GM23248 (cell line): ENCODE measurements around the gene SNRNP40. TPM values are rescaled to one million over a fixed set of nuclear protein-coding genes. Genes with fewer than 3 reads are reported as not detected.

Experiments
- DNase-seq: peaks from one replicate; pipeline ENCODE4 v3.0.0-alpha.2; 2015
- H2AFZ ChIP-seq: fragments of 200-600 bp; sonication (generic); 2 replicates; pipeline ENCODE4 v1.6.1; 2016; ENCODE audit warnings: antibody characterized with exemption
- H3F3A ChIP-seq: fragments of 200-600 bp; sonication (generic); 2 replicates; pipeline ENCODE4 v1.6.1; 2016; ENCODE audit warnings: mild to moderate bottlenecking, antibody characterized with exemption, mixed run types; ENCODE audit not compliant: insufficient read depth
- H3K27ac ChIP-seq: fragments of 200-600 bp; sonication (generic); 2 replicates; pipeline ENCODE4 v1.5.1; 2016; ENCODE audit warnings: mild to moderate bottlenecking
- H3K27me3 ChIP-seq: fragments of 200-600 bp; sonication (generic); replicated peaks from 2 replicates; pipeline ENCODE4 v1.6.1; 2016; ENCODE audit warnings: mild to moderate bottlenecking; ENCODE audit not compliant: insufficient read depth
- H3K36me3 ChIP-seq: fragments of 200-600 bp; sonication (generic); 2 replicates; pipeline ENCODE4 v1.6.1; 2016; ENCODE audit warnings: low read depth, mild to moderate bottlenecking
- H3K4me1 ChIP-seq: fragments of 200-600 bp; sonication (generic); 2 replicates; pipeline ENCODE4 v1.6.1; 2016; ENCODE audit warnings: mild to moderate bottlenecking; ENCODE audit not compliant: insufficient read depth
- H3K4me2 ChIP-seq: fragments of 200-600 bp; sonication (generic); one replicate; pipeline ENCODE4 v1.6.1; 2016; ENCODE audit warnings: mild to moderate bottlenecking; ENCODE audit not compliant: unreplicated experiment
- H3K4me3 ChIP-seq: fragments of 200-600 bp; sonication (generic); 2 replicates; pipeline ENCODE4 v1.5.1; 2016; ENCODE audit warnings: mild to moderate bottlenecking
- H3K79me2 ChIP-seq: fragments of 200-600 bp; sonication (generic); 2 replicates; pipeline ENCODE4 v1.6.1; 2016; ENCODE audit warnings: mild to moderate bottlenecking; ENCODE audit not compliant: insufficient read depth
- H3K9ac ChIP-seq: fragments of 200-600 bp; sonication (generic); 2 replicates; pipeline ENCODE4 v1.6.1; 2016; ENCODE audit warnings: mild to moderate bottlenecking
- H3K9me2 ChIP-seq: fragments of 200-600 bp; sonication (generic); 2 replicates; pipeline ENCODE4 v1.6.1; 2016; ENCODE audit warnings: mixed run types, mild to moderate bottlenecking, moderate library complexity; ENCODE audit not compliant: insufficient read depth
- H3K9me3 ChIP-seq: fragments of 200-600 bp; sonication (generic); one replicate; pipeline ENCODE4 v1.6.1; 2017; ENCODE audit warnings: low read depth
- H4K20me1 ChIP-seq: fragments of 200-600 bp; sonication (generic); 2 replicates; pipeline ENCODE4 v1.6.0; 2016; ENCODE audit not compliant: insufficient read depth
- EZH2 ChIP-seq: fragments of 200-600 bp; sonication (generic); IDR thresholded peaks from 2 replicates; pipeline ENCODE4 v1.6.1; 2018; ENCODE audit warnings: antibody characterized with exemption, mild to moderate bottlenecking; ENCODE audit not compliant: insufficient read depth, poor library complexity, severe bottlenecking
- EZH2phosphoT487 ChIP-seq: fragments of 200-600 bp; sonication (generic); IDR thresholded peaks from 2 replicates; pipeline ENCODE4 v1.6.1; 2018; ENCODE audit warnings: antibody characterized with exemption, moderate library complexity, mild to moderate bottlenecking, low read depth; ENCODE audit not compliant: insufficient read depth
- WGBS, 2 experiments: methylation state at CpG; one replicate each; pipeline ENCODE4 v1.1.6; 2015 to 2017; ENCODE audit warnings: low lambda C conversion rate in 2 of 2, low coverage in 1 of 2; ENCODE audit errors: missing lambda C conversion rate in 2 of 2; 5-methylcytosine and 5-hydroxymethylcytosine counted together
- in situ Hi-C: fragments of 300-500 bp; cut with MboI; formaldehyde crosslinking; loops from 2 replicates; pipeline ENCODE4 v1.15.0; 2020
- polyA plus RNA-seq: library from polyadenylated mRNA; unstranded; fragments of >200 nt; fragmentation: Nextera tagmentation; extraction: Ambion mirVana; gene quantifications from 2 replicates; pipeline ENCODE4 v1.2.1, GENCODE V29; 2016
- total RNA-seq: library from RNA; depleted of rRNA; stranded (reverse); fragments of >200 nt; shearing (Covaris generic); gene quantifications from 2 replicates; pipeline ENCODE4 v1.2.3, GENCODE V29; 2014; rRNA removed

Gene SNRNP40
- total and polyA plus RNA-seq, 2 experiments from 2014 or later, result 51.5 to 57.6 TPM

DNA sequence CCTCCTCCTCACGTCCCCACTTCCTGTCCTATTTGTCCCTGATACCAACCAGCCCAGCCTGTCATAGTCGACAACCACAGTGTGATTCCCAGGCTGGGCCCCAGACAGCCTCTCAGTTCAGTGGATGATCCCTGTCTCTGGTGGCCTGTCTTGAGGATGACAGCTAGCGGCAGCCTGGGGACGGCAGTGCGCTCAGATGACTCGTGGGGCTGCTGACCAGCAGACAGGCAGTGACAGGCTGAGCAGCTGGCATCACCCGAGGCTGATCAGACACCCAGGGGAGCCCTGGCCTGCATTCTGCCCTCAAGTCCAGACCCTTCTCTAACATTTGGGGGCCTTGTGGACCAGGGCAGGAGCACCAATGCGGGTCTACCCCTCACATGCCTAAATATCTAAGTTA, 77.9 kb downstream of the SNRNP40 start:
- Histone ChIP-seq H3K4me1 (no peaks in the 10 kb centered on the region), H4K20me1 (no peaks in the 10 kb centered on the region), H3K9me2 (no peaks in the 10 kb centered on the region), H3F3A (no peaks in the 10 kb centered on the region), H3K9me3 (no peaks in the 10 kb centered on the region), H3K27me3 (peaks cover 4% of the 10 kb centered on the region; the same call in 1 of the 2 replicates), H3K4me2 (no peak overlapping the region), H3K9ac (no peak overlapping the region), H3K4me3 (no peak overlapping the region), H3K36me3 (no peaks in the 10 kb centered on the region), H2AFZ (no peak overlapping the region), H3K79me2 (no peaks in the 10 kb centered on the region), H3K27ac (no peak overlapping the region)
- WGBS, 2 experiments, result 74 to 77% methylated on average over 8 of the region's 8 CpGs
- TF ChIP-seq EZH2phosphoT487 (no peak), EZH2 (no peak)
- DNase-seq, result no peak
- in situ Hi-C loops, result no loop called here

DNA sequence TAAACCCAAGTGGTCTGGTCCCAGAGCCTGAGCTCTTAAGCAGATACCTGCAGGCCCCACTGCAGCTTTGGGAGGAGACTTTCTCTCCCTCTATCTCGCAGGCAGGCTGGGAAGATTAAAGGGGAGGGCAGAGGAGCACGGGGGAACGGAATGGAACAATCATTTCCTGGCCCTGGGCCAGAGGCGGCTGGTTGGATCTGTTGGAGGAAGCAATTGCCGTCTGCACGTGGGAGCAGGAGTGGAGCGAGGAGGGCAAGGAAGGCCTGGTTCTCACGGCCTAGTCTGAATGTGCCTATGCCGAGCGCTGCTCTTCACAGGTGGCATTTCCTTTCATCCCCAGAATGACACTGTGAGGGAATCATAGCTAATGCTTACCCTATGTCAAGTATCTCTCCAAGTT, 80.6 kb downstream of the SNRNP40 start:
- H3F3A ChIP-seq, result no peaks in the 10 kb centered on the region
- H3K27me3 ChIP-seq, result peaks cover 4% of the 10 kb centered on the region; the same call in 1 of the 2 replicates
- H3K9me3 ChIP-seq, result no peaks in the 10 kb centered on the region
- no peak for TF ChIP-seq EZH2phosphoT487
- no peak for TF ChIP-seq EZH2
- H3K9me2 ChIP-seq, result no peaks in the 10 kb centered on the region
- no peak overlapping the region for H2AFZ ChIP-seq
- in situ Hi-C loops, result no loop called here
- no peak overlapping the region for H3K27ac ChIP-seq
- no peaks in the 10 kb centered on the region for H4K20me1 ChIP-seq
- H3K4me3 ChIP-seq, result no peak overlapping the region
- no peaks in the 10 kb centered on the region for H3K79me2 ChIP-seq
- H3K4me2 ChIP-seq, result no peak overlapping the region
- H3K36me3 ChIP-seq, result no peaks in the 10 kb centered on the region
- no peaks in the 10 kb centered on the region for H3K4me1 ChIP-seq
- H3K9ac ChIP-seq, result no peak overlapping the region
- peak; percentile 17 for DNase-seq
- 30 to 32% methylated on average over 10 of the region's 10 CpGs for WGBS, 2 experiments

DNA sequence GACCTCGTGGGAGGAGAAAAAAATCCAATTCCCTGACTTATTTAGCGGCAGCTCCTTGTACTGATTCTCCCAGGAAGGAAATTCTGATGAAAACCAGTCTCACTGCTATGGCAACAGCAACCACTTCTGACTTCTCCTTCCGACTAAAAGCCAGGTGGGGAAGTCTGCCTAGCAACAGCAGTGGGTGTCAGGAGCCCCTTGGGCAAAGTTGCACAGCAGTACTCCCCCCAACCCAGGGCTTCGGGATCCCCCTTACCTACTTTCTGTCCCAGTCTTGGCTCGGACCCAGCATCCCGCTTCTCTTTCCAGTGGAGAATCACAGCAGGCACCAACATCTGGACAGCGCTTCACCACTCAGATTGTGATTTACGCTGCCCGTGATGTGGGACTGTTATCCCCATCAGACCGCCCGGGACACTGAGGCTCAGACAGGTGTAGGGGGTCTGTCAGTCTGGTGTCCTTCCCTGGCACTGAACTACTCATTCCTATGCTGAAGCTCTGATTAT, 81.5 kb downstream of the SNRNP40 start:
- H3K4me2 ChIP-seq, result no peak overlapping the region
- no peaks in the 10 kb centered on the region for H3K9me3 ChIP-seq
- TF ChIP-seq EZH2 (no peak), EZH2phosphoT487 (no peak)
- in situ Hi-C loops, result no loop called here
- no peak overlapping the region for H3K27ac ChIP-seq
- no peak overlapping the region for H3K9ac ChIP-seq
- H3K36me3 ChIP-seq, result no peaks in the 10 kb centered on the region
- no peaks in the 10 kb centered on the region for H3F3A ChIP-seq
- H4K20me1 ChIP-seq, result no peaks in the 10 kb centered on the region
- H3K27me3 ChIP-seq, result peaks cover 4% of the 10 kb centered on the region; the same call in 1 of the 2 replicates
- no peak overlapping the region for H2AFZ ChIP-seq
- no peaks in the 10 kb centered on the region for H3K9me2 ChIP-seq
- H3K4me1 ChIP-seq, result no peaks in the 10 kb centered on the region
- no peaks in the 10 kb centered on the region for H3K79me2 ChIP-seq
- DNase-seq, result peak; percentile 15
- no peak overlapping the region for H3K4me3 ChIP-seq
- 19 to 20% methylated on average over 11 of the region's 11 CpGs for WGBS, 2 experiments

DNA sequence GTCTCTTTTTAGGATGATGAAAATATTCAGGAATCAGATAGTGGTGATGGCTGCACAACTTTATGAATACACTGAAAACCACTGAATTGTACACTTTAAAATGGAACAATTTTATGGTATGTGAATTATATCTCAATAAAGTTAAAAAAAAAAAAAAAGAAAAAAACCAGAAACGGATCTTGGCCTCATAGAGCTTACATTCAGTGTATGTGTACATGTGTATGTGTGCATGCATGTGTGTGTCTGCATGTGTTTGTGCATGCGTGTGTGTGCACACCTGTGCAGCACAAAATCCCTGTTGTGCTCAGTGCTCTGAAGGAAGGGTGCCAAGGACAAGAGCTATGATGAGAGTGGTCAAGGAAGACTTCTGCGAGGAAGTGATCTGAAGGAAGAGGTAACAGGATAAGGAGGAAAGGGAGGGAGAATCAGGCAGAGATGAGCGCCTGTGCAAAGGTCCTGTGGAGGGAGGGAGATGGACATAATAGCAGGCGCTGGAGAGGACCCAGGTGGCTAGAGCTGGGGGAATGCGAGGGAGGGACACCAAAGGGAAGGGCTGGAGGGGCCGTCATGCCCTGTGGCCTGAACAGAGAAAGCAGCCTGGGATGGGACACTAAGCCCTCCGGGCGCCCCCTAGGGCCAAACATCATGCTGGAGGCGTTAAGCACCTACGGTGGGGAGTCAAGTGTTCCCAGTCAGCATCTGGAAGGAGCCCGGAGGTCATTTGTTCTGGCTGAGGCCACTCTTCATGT, 82.1 kb downstream of the SNRNP40 start:
- TF ChIP-seq EZH2 (no peak), EZH2phosphoT487 (no peak)
- 43% methylated on average over 12 of the region's 12 CpGs for WGBS, 2 experiments

More for the DNA sequence above, 82.1 kb downstream of the SNRNP40 start:
- Histone ChIP-seq H3K9me2 (no peaks in the 10 kb centered on the region), H3K9me3 (no peaks in the 10 kb centered on the region), H4K20me1 (no peaks in the 10 kb centered on the region), H3K27ac (no peak overlapping the region), H2AFZ (no peak overlapping the region), H3K36me3 (no peaks in the 10 kb centered on the region), H3K4me1 (no peaks in the 10 kb centered on the region), H3K4me2 (no peak overlapping the region), H3K27me3 (peaks cover 4% of the 10 kb centered on the region; the same call in 1 of the 2 replicates), H3K4me3 (no peak overlapping the region), H3K79me2 (no peaks in the 10 kb centered on the region), H3K9ac (no peak overlapping the region), H3F3A (no peaks in the 10 kb centered on the region)
- in situ Hi-C loops, result no loop called here
- DNase-seq, result no peak

Other genes with a start within 250 kb of the SNRNP40 start
- 46.3 and 63.4 TPM in 2 replicates for gene PUM1, start 231.1 kb downstream of the SNRNP40 start, total RNA-seq
- 45.7 and 49.5 TPM in 2 replicates for gene PUM1, start 231.1 kb downstream of the SNRNP40 start, polyA plus RNA-seq
- gene NKAIN1, start 56.9 kb downstream of the SNRNP40 start, total RNA-seq, result 0.11 TPM in 1 of 2 replicates, not detected in the other
- not detected in 2 replicates for gene NKAIN1, start 56.9 kb downstream of the SNRNP40 start, polyA plus RNA-seq
- gene ZCCHC17, start 244 bp upstream of the SNRNP40 start, total RNA-seq, result 32.2 and 34.8 TPM in 2 replicates
- 65.6 and 66.8 TPM in 2 replicates for gene ZCCHC17, start 244 bp upstream of the SNRNP40 start, polyA plus RNA-seq
- 0.51 and 2.1 TPM in 2 replicates for gene FABP3, start 76.3 kb upstream of the SNRNP40 start, total RNA-seq
- gene FABP3, start 76.3 kb upstream of the SNRNP40 start, polyA plus RNA-seq, result 3.9 and 4.0 TPM in 2 replicates
- 34.4 and 50.9 TPM in 2 replicates for gene SERINC2, start 116.4 kb upstream of the SNRNP40 start, total RNA-seq
- gene SERINC2, start 116.4 kb upstream of the SNRNP40 start, polyA plus RNA-seq, result 96.0 and 99.6 TPM in 2 replicates